Liver (tissue), 9 donors: ENCODE measurements around the gene TEX2. TPM values are rescaled to one million over a fixed set of nuclear protein-coding genes. Genes with fewer than 3 reads are reported as not detected.

ENCODE experiments used
- DNase-seq: peaks from one replicate; pipeline ENCODE4 v3.0.0-alpha.2; 2017; ENCODE audit warnings: low spot score
- H3K27ac ChIP-seq, 2 donors: one replicate each; pipeline ENCODE4 v1.7.0; 2013; ENCODE audit warnings: inconsistent platforms in 2 of 2, low read length in 2 of 2, control low read depth in 1 of 2, low read depth in 1 of 2, mild to moderate bottlenecking in 1 of 2
- H3K27me3 ChIP-seq, 4 donors: one replicate each; pipeline versions ENCODE4 v1.6.1 to v1.7.0; 2013; ENCODE audit warnings: low read length in 3 of 4, inconsistent platforms in 1 of 4, mild to moderate bottlenecking in 1 of 4, moderate library complexity in 1 of 4; ENCODE audit not compliant: control insufficient read depth in 4 of 4, insufficient read depth in 4 of 4
- H3K36me3 ChIP-seq, 4 donors: one replicate each; pipeline versions ENCODE4 v1.6.1 to v1.7.0; 2013; ENCODE audit warnings: low read length in 3 of 4, mild to moderate bottlenecking in 3 of 4, low read depth in 1 of 4, moderate library complexity in 1 of 4; ENCODE audit not compliant: control insufficient read depth in 4 of 4, insufficient read depth in 3 of 4
- H3K4me1 ChIP-seq, 4 donors: one replicate each; pipeline versions ENCODE4 v1.6.1 to v1.7.0; 2013; ENCODE audit warnings: low read length in 3 of 4, mild to moderate bottlenecking in 3 of 4, moderate library complexity in 1 of 4; ENCODE audit not compliant: control insufficient read depth in 4 of 4, insufficient read depth in 4 of 4
- H3K4me3 ChIP-seq, 3 donors: one replicate each; pipeline versions ENCODE4 v1.6.1 to v1.7.0; 2013; ENCODE audit warnings: low read length in 3 of 3, control low read depth in 1 of 3, low read depth in 1 of 3, mild to moderate bottlenecking in 1 of 3
- H3K9ac ChIP-seq, 2 donors: one replicate each; pipeline ENCODE4 v1.7.0; 2013; ENCODE audit warnings: low read length in 2 of 2, mild to moderate bottlenecking in 2 of 2, moderate library complexity in 2 of 2, control low read depth in 1 of 2, low read depth in 1 of 2
- H3K9me3 ChIP-seq, 4 donors: one replicate each; pipeline versions ENCODE4 v1.6.1 to v1.7.0; 2013; ENCODE audit warnings: low read length in 3 of 4; ENCODE audit not compliant: control insufficient read depth in 4 of 4
- EGR1 ChIP-seq, 2 donors: IDR thresholded peaks; 2 replicates each; pipeline ENCODE4 v1.6.1; 2016 to 2018; ENCODE audit warnings: antibody characterized with exemption in 2 of 2, low read depth in 2 of 2
- FOXA1 ChIP-seq: IDR thresholded peaks from 2 replicates; pipeline ENCODE4 v1.6.1; 2016; ENCODE audit warnings: antibody characterized with exemption
- FOXA2 ChIP-seq: IDR thresholded peaks from 2 replicates; pipeline ENCODE4 v1.6.1; 2016; ENCODE audit warnings: antibody characterized with exemption
- GABPA ChIP-seq, 2 donors: IDR thresholded peaks in 1 of 2; conservative IDR thresholded peaks in 1 of 2; 2 replicates each; pipeline ENCODE4 v1.6.1; 2016; ENCODE audit warnings: antibody characterized with exemption in 2 of 2, mild to moderate bottlenecking in 1 of 2, moderate library complexity in 1 of 2
- HNF4A ChIP-seq, 2 donors: conservative IDR thresholded peaks; 2 replicates each; pipeline ENCODE4 v1.6.1; 2016; ENCODE audit warnings: antibody characterized with exemption in 2 of 2, mild to moderate bottlenecking in 2 of 2
- HNF4G ChIP-seq: IDR thresholded peaks from 2 replicates; pipeline ENCODE4 v1.6.1; 2016; ENCODE audit warnings: antibody characterized with exemption
- JUND ChIP-seq, 2 donors: IDR thresholded peaks; 2 replicates each; pipeline ENCODE4 v1.6.1; 2016; ENCODE audit warnings: antibody characterized with exemption in 2 of 2
- NR2F2 ChIP-seq: IDR thresholded peaks from 2 replicates; pipeline ENCODE4 v1.6.1; 2016; ENCODE audit warnings: antibody characterized with exemption
- RAD21 ChIP-seq, 2 donors: IDR thresholded peaks; 2 replicates each; pipeline ENCODE4 v1.6.1; 2016; ENCODE audit warnings: antibody characterized with exemption in 2 of 2, mild to moderate bottlenecking in 2 of 2
- RXRA ChIP-seq, 2 donors: IDR thresholded peaks; 2 replicates each; pipeline ENCODE4 v1.6.1; 2017 to 2018; ENCODE audit warnings: antibody characterized with exemption in 2 of 2, mild to moderate bottlenecking in 1 of 2
- SP1 ChIP-seq: IDR thresholded peaks from 2 replicates; pipeline ENCODE4 v1.6.1; 2018; ENCODE audit warnings: antibody characterized with exemption, mild to moderate bottlenecking
- TAF1 ChIP-seq: conservative IDR thresholded peaks from 2 replicates; pipeline ENCODE4 v1.6.1; 2016; ENCODE audit warnings: antibody characterized with exemption, mild to moderate bottlenecking
- YY1 ChIP-seq: IDR thresholded peaks from 2 replicates; pipeline ENCODE4 v1.6.1; 2016; ENCODE audit warnings: antibody characterized with exemption, mild to moderate bottlenecking
- WGBS: extraction: QIAGEN DNeasy Blood & Tissue Kit; methylation state at CpG from one replicate; pipeline ENCODE4 v1.1.7; 2013; 5-methylcytosine and 5-hydroxymethylcytosine counted together
- polyA plus RNA-seq, 2 donors: library from polyadenylated mRNA; stranded (reverse) in 1 of 2; unstranded in 1 of 2; fragments of 200-250 nt in 1 of 2; fragments of >200 nt in 1 of 2; fragmentation: Nextera tagmentation in 1 of 2; extraction: Ambion mirVana in 1 of 2; gene quantifications; one replicate each; pipeline versions ENCODE4 v1.2.1 to v1.2.3, GENCODE V29; 2013 to 2015
- total RNA-seq, 2 donors: library from RNA; depleted of rRNA; stranded (reverse); fragments of >200 nt; gene quantifications; one replicate each; pipeline ENCODE4 v1.2.3, GENCODE V29; 2014
- TF ChIP-seq, protein P1 (sequence below): IDR thresholded peaks from 2 replicates; pipeline ENCODE4 v1.6.1; 2016; ENCODE audit warnings: antibody characterized with exemption, mild to moderate bottlenecking
- TF ChIP-seq, protein P2 (sequence below): fragments of 150-350 bp; IDR thresholded peaks from 2 replicates; pipeline ENCODE4 v1.5.1; 2017; ENCODE audit warnings: improper control_type of control experiment, low read depth, low read length; ENCODE audit not compliant: missing input control
- TF ChIP-seq, protein P3 (sequence below): IDR thresholded peaks from 2 replicates; pipeline ENCODE4 v1.6.1; 2016; ENCODE audit warnings: antibody characterized with exemption
- TF ChIP-seq, protein P4 (sequence below): IDR thresholded peaks from 2 replicates; pipeline ENCODE4 v1.6.1; 2016; ENCODE audit warnings: antibody characterized with exemption
- TF ChIP-seq, protein P5 (sequence below): IDR thresholded peaks from 2 replicates; pipeline ENCODE4 v1.6.1; 2016; ENCODE audit warnings: antibody characterized with exemption
- donor health status: healthy.
- donor health status: healthy.
- donor health status: healthy.
- donor health status: healthy.
- donor health status: healthy.

The TEX2 gene
- total and polyA plus RNA-seq, 4 donors = 15.9 to 39.8 (median 28.2) TPM

DNA sequence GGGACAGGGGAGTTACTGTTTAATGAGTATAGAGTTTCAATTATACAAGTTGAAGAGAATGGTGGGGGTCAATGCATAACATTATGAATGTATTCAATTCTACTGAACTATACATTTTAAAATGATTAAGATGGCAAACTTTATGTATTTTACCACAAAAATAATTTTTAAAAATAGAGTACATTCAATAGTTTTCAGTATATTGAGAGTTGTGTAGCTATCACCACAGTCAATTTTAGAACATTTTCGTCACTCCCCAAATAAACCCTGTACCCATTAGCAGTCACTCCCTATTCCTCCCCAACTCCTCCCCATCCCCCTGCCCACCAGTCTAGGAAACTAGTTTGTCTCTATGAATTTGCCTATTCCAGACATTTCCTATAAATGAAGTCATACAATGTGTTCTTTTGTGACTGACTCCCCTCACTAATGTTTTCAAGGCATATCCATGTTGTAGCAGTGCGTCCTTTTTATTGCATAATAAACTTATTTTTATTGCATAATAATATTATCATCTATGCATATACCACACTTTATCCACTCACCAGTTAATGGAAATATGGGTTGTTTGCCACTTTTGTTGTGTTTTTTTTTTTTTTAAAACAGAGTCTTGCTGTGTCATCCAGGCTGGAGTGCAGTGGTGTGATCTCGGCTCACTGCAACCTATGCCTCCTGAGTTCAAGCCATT is 80.6 kb downstream of the TEX2 start:
- Histone ChIP-seq H3K9me3 (no peaks in the 10 kb centered on the region), H3K4me1 (peaks cover 20 to 53% (median 42%) of the 10 kb centered on the region in 4 donors), H3K4me3 (no peak overlapping the region), H3K36me3 (peaks cover 0 to 4% (median 0%) of the 10 kb centered on the region in 4 donors), H3K9ac (no peak overlapping the region), H3K27me3 (no peaks in the 10 kb centered on the region), H3K27ac (no peak overlapping the region)
- no peak for DNase-seq
- 93% methylated on average over 3 of the region's 3 CpGs for WGBS
- no peak for TF ChIP-seq YY1
- TF ChIP-seq, protein P1, sequence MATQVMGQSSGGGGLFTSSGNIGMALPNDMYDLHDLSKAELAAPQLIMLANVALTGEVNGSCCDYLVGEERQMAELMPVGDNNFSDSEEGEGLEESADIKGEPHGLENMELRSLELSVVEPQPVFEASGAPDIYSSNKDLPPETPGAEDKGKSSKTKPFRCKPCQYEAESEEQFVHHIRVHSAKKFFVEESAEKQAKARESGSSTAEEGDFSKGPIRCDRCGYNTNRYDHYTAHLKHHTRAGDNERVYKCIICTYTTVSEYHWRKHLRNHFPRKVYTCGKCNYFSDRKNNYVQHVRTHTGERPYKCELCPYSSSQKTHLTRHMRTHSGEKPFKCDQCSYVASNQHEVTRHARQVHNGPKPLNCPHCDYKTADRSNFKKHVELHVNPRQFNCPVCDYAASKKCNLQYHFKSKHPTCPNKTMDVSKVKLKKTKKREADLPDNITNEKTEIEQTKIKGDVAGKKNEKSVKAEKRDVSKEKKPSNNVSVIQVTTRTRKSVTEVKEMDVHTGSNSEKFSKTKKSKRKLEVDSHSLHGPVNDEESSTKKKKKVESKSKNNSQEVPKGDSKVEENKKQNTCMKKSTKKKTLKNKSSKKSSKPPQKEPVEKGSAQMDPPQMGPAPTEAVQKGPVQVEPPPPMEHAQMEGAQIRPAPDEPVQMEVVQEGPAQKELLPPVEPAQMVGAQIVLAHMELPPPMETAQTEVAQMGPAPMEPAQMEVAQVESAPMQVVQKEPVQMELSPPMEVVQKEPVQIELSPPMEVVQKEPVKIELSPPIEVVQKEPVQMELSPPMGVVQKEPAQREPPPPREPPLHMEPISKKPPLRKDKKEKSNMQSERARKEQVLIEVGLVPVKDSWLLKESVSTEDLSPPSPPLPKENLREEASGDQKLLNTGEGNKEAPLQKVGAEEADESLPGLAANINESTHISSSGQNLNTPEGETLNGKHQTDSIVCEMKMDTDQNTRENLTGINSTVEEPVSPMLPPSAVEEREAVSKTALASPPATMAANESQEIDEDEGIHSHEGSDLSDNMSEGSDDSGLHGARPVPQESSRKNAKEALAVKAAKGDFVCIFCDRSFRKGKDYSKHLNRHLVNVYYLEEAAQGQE = no peak
- no peak for TF ChIP-seq RXRA (IDR thresholded peaks at IDR 0.05)
- no peak for TF ChIP-seq GABPA (IDR thresholded peaks at IDR 0.05 in 1 of 2, conservative IDR thresholded peaks at IDR 0.05 in 1 of 2)
- TF ChIP-seq NR2F2 = no peak
- no peak for TF ChIP-seq JUND (IDR thresholded peaks at IDR 0.05)
- no peak for TF ChIP-seq TAF1
- TF ChIP-seq SP1 = no peak
- TF ChIP-seq FOXA2 = no peak
- no peak for TF ChIP-seq HNF4G
- no peak for TF ChIP-seq RAD21 (IDR thresholded peaks at IDR 0.05)
- TF ChIP-seq FOXA1 = no peak
- TF ChIP-seq EGR1 (IDR thresholded peaks at IDR 0.05; ENCODE audit: low read depth in 2 of 2) = no peak
- TF ChIP-seq, protein P2, sequence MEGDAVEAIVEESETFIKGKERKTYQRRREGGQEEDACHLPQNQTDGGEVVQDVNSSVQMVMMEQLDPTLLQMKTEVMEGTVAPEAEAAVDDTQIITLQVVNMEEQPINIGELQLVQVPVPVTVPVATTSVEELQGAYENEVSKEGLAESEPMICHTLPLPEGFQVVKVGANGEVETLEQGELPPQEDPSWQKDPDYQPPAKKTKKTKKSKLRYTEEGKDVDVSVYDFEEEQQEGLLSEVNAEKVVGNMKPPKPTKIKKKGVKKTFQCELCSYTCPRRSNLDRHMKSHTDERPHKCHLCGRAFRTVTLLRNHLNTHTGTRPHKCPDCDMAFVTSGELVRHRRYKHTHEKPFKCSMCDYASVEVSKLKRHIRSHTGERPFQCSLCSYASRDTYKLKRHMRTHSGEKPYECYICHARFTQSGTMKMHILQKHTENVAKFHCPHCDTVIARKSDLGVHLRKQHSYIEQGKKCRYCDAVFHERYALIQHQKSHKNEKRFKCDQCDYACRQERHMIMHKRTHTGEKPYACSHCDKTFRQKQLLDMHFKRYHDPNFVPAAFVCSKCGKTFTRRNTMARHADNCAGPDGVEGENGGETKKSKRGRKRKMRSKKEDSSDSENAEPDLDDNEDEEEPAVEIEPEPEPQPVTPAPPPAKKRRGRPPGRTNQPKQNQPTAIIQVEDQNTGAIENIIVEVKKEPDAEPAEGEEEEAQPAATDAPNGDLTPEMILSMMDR = no peak
- TF ChIP-seq, protein P3, sequence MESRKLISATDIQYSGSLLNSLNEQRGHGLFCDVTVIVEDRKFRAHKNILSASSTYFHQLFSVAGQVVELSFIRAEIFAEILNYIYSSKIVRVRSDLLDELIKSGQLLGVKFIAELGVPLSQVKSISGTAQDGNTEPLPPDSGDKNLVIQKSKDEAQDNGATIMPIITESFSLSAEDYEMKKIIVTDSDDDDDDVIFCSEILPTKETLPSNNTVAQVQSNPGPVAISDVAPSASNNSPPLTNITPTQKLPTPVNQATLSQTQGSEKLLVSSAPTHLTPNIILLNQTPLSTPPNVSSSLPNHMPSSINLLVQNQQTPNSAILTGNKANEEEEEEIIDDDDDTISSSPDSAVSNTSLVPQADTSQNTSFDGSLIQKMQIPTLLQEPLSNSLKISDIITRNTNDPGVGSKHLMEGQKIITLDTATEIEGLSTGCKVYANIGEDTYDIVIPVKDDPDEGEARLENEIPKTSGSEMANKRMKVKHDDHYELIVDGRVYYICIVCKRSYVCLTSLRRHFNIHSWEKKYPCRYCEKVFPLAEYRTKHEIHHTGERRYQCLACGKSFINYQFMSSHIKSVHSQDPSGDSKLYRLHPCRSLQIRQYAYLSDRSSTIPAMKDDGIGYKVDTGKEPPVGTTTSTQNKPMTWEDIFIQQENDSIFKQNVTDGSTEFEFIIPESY = no peak
- TF ChIP-seq HNF4A (conservative IDR thresholded peaks at IDR 0.05) = no peak
- TF ChIP-seq, protein P4, sequence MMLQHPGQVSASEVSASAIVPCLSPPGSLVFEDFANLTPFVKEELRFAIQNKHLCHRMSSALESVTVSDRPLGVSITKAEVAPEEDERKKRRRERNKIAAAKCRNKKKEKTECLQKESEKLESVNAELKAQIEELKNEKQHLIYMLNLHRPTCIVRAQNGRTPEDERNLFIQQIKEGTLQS = no peak
- TF ChIP-seq, protein P5, sequence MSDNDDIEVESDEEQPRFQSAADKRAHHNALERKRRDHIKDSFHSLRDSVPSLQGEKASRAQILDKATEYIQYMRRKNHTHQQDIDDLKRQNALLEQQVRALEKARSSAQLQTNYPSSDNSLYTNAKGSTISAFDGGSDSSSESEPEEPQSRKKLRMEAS = no peak
